Thoracic aorta (tissue), 2 donors: ENCODE results near the gene TPX2. TPM values are rescaled to one million over a fixed set of nuclear protein-coding genes. Genes with fewer than 3 reads are reported as not detected.

Experiments
- ATAC-seq: fragments of 150-250 bp; one replicate; pipeline ENCODE4 v1.8.0; 2017; ENCODE audit warnings: low read depth; ENCODE audit not compliant: insufficient number of reproducible peaks, low FRiP score
- DNase-seq: peaks from one replicate; pipeline ENCODE4 v3.0.0-alpha.2; 2020; ENCODE audit warnings: low spot score
- H3K27ac ChIP-seq, 2 donors: fragments of 200-600 bp; sonication (generic); 1 replicate in 1 of 2; 2 replicates in 1 of 2; pipeline ENCODE4 v1.5.1; 2016; ENCODE audit warnings: mild to moderate bottlenecking in 2 of 2, moderate library complexity in 2 of 2
- H3K27me3 ChIP-seq: fragments of 200-600 bp; sonication (generic); replicated peaks from 2 replicates; pipeline ENCODE4 v1.6.0; 2016; ENCODE audit warnings: mild to moderate bottlenecking; ENCODE audit not compliant: insufficient read depth
- H3K36me3 ChIP-seq: fragments of 200-600 bp; sonication (generic); one replicate; pipeline ENCODE4 v1.5.1; 2016
- H3K4me1 ChIP-seq, 2 donors: fragments of 200-600 bp; sonication (generic); 1 replicate in 1 of 2; 2 replicates in 1 of 2; pipeline versions ENCODE4 v1.5.1 to v1.6.0; 2016; ENCODE audit warnings: low read depth in 2 of 2, mild to moderate bottlenecking in 1 of 2; ENCODE audit not compliant: control insufficient read depth in 1 of 2
- H3K4me3 ChIP-seq: fragments of 200-600 bp; sonication (generic); 2 replicates; pipeline ENCODE4 v1.5.1; 2016; ENCODE audit warnings: mild to moderate bottlenecking
- H3K9me3 ChIP-seq: fragments of 200-600 bp; sonication (generic); 2 replicates; pipeline ENCODE4 v1.5.1; 2016
- total RNA-seq, 2 donors: library from RNA; depleted of rRNA; stranded (reverse); fragments of >200 nt; gene quantifications; one replicate each; pipeline versions ENCODE4 v1.1.0 to v1.2.3, GENCODE V29; 2016
- TF ChIP-seq, protein P1 (sequence below): fragments of 200-600 bp; sonication (generic); IDR thresholded peaks from one replicate; pipeline ENCODE4 v1.5.1; 2019; ENCODE audit warnings: antibody characterized with exemption

The TPX2 gene
- total RNA-seq, 2 donors from 2014 or later = 1.5 TPM

- H3K4me3 ChIP-seq = no peak overlapping the region
- ATAC-seq = no peak
- H3K27ac ChIP-seq = no peak overlapping the region
- no peaks in the 10 kb centered on the region for H3K36me3 ChIP-seq
- no peak for DNase-seq
- H3K27me3 ChIP-seq = no peaks in the 10 kb centered on the region
- peaks cover 0 to 6% of the 10 kb centered on the region in 2 donors for H3K4me1 ChIP-seq
- TF ChIP-seq, protein P1, sequence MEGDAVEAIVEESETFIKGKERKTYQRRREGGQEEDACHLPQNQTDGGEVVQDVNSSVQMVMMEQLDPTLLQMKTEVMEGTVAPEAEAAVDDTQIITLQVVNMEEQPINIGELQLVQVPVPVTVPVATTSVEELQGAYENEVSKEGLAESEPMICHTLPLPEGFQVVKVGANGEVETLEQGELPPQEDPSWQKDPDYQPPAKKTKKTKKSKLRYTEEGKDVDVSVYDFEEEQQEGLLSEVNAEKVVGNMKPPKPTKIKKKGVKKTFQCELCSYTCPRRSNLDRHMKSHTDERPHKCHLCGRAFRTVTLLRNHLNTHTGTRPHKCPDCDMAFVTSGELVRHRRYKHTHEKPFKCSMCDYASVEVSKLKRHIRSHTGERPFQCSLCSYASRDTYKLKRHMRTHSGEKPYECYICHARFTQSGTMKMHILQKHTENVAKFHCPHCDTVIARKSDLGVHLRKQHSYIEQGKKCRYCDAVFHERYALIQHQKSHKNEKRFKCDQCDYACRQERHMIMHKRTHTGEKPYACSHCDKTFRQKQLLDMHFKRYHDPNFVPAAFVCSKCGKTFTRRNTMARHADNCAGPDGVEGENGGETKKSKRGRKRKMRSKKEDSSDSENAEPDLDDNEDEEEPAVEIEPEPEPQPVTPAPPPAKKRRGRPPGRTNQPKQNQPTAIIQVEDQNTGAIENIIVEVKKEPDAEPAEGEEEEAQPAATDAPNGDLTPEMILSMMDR = no peak
- no peaks in the 10 kb centered on the region for H3K9me3 ChIP-seq
Measured at GRCh38 chr20:31774408-31774807, 35.3 kb downstream of the TPX2 start.

DNA sequence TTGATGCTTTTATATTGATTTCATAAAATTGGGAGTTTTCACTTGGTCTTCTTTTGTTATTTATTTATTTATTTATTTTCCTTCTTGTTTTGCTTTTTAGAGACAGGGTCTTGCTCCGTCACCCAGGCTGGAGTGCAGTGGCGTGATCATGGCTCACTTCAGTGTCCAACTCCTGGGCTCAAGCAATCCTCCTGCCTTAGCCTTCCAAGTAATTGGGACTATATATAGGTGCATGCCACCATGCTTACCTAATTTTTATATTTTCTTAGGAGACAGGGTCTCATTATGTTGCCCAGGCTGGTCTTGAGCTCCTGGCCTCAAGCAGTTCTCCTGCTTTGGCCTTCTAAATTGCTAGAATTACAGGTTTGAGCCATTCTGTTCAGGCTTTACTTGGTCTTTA, 41.7 kb downstream of the TPX2 start:
- Histone ChIP-seq H3K27me3 (no peaks in the 10 kb centered on the region), H3K9me3 (no peaks in the 10 kb centered on the region), H3K4me1 (no peaks in the 10 kb centered on the region), H3K4me3 (no peak overlapping the region), H3K36me3 (no peaks in the 10 kb centered on the region), H3K27ac (no peak overlapping the region)
- DNase-seq (no peak), ATAC-seq (no peak)
- TF ChIP-seq, protein P1 = no peak

- H3K27ac ChIP-seq = no peak overlapping the region
Measured at GRCh38 chr20:31781945-31782344, 42.9 kb downstream of the TPX2 start.

DNA sequence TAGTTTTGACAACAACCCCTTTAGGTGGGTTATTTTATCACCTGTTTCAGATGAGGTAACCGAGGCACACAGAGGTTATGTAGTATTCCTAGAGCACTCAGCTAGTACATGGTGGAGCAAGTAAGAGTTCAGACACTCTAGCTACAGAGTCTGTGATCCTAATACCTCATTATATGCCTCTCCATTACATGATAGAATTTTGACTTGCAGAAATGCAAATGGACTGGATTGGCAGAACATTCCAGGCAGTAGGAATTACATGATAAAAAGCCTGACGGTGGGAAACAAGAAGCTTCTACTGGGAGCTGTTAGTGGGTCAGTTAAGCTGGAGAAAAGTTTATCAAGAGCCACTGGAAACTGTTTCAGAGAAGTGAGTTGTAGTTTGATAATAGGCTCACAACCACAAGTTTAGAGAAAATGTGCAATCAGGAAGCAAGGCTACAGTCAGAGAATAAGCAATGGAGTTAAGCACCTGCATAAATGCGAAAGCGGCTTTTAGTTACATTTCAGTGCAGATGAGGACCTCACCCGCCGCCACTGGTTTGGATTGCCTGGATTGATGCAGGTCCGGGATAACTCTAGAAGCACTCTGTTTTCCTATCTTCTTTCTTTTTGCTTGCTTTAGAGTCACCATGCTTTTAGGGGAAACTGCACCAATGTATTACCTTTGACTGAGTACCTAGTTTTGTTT, 45.4 kb downstream of the TPX2 start:
- H3K27me3 ChIP-seq = no peaks in the 10 kb centered on the region
- H3K4me1 ChIP-seq = no peaks in the 10 kb centered on the region
- DNase-seq (no peak), ATAC-seq (no peak)
- H3K4me3 ChIP-seq = no peak overlapping the region
- H3K36me3 ChIP-seq = no peaks in the 10 kb centered on the region
- TF ChIP-seq, protein P1 = no peak
- no peak overlapping the region for H3K27ac ChIP-seq
- no peaks in the 10 kb centered on the region for H3K9me3 ChIP-seq

More at GRCh38 chr20:31781945-31782344, 42.9 kb downstream of the TPX2 start:
- DNase-seq (no peak), ATAC-seq (no peak)
- Histone ChIP-seq H3K9me3 (no peaks in the 10 kb centered on the region), H3K4me3 (no peak overlapping the region), H3K36me3 (no peaks in the 10 kb centered on the region), H3K4me1 (no peaks in the 10 kb centered on the region), H3K27me3 (no peaks in the 10 kb centered on the region)
- TF ChIP-seq, protein P1 = no peak

DNA sequence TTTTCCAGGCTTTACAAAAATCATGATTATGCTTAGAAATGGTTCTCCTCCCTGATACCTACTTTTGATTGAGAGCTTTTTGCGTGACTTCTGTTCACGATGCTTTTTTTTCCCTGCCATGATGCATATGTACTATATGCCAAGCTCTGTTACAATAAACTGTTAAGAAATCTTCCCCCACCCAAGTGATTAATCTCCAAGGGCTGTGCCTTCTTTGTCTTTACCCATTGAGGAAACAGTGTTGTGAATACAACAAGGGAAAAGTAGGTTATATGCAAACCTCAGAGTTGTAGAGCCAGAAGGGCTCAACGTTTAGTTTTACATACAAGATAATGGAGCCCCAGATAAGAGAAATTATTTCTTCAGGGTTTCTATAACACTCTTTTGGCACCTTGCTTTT, 46.0 kb downstream of the TPX2 start:
- Histone ChIP-seq H3K36me3 (no peaks in the 10 kb centered on the region), H3K27ac (no peak overlapping the region), H3K4me3 (no peak overlapping the region), H3K27me3 (no peaks in the 10 kb centered on the region), H3K4me1 (no peaks in the 10 kb centered on the region), H3K9me3 (no peaks in the 10 kb centered on the region)
- TF ChIP-seq, protein P1 = no peak
- DNase-seq (no peak), ATAC-seq (no peak)
